GM12878 (cell line): ENCODE data around the gene FAM107A. TPM values are rescaled to one million over a fixed set of nuclear protein-coding genes. Genes with fewer than 3 reads are reported as not detected.

ENCODE experiments used
- ATAC-seq: fragments of 200-7000 bp; cut with Tn5 transposase; 3 replicates; pipeline ENCODE4 v1.9.1; 2020; ENCODE audit warnings: mild to moderate bottlenecking, moderate library complexity
- BruUV-seq: library from RNA; stranded (reverse); fragments of 400-500 nt; replicated peaks from 2 replicates; lab custom pipeline; 2021; lab: Mats Ljungman, UMichigan
- CTCF ChIA-PET: fragments of 300-600 bp; sonication (Branson Sonifier 250); formaldehyde crosslinking; extraction: SDS; loops from one replicate; lab custom pipeline; 2021; ENCODE audit warnings: inconsistent platforms; lab: Yijun Ruan, JAX
- POLR2A ChIA-PET: fragments of 350-600 bp; formaldehyde crosslinking; extraction: SDS; loops from one replicate; lab custom pipeline; 2021; ENCODE audit warnings: inconsistent platforms; lab: Charles Lee
- RAD21 ChIA-PET: fragments of 300-600 bp; sonication (Branson Sonifier 250); formaldehyde crosslinking; loops from one replicate; lab custom pipeline; 2023; ENCODE audit warnings: antibody characterized with exemption; ENCODE audit not compliant: unreplicated experiment; lab: Charles Lee
- SMC1A ChIA-PET: fragments of 300-600 bp; sonication (Branson Sonifier 250); formaldehyde crosslinking; loops from one replicate; lab custom pipeline; 2023; ENCODE audit not compliant: unreplicated experiment, uncharacterized antibody; lab: Charles Lee
- DNase-seq: peaks from one replicate; pipeline ENCODE4 v3.0.0-alpha.2; 2011; ENCODE audit warnings: low read depth, low spot score
- FAIRE-seq: peaks from 3 replicates; lab custom pipeline; 2011; peaks lifted over from hg19 to GRCh38; lab: Jason Lieb, UNC
- H2AFZ ChIP-seq: 2 replicates; pipeline ENCODE4 v1.6.0; 2011; ENCODE audit warnings: low read depth, low read length, control low read depth; ENCODE audit not compliant: control insufficient read depth
- H3K27ac ChIP-seq: 2 replicates; pipeline ENCODE4 v1.5.1; 2011; ENCODE audit warnings: control low read depth; ENCODE audit not compliant: control insufficient read depth, insufficient read depth
- H3K27me3 ChIP-seq, 2 experiments: replicated peaks in 1 of 2; 2 replicates each; pipeline versions ENCODE4 v1.6.0 to v1.6.1; 2011; ENCODE audit warnings: low read length in 1 of 2; ENCODE audit not compliant: control insufficient read depth in 2 of 2, insufficient read depth in 2 of 2
- H3K36me3 ChIP-seq, 2 experiments: 2 replicates each; pipeline ENCODE4 v1.5.1; 2011; ENCODE audit warnings: low read length in 1 of 2; ENCODE audit not compliant: control insufficient read depth in 2 of 2, insufficient read depth in 2 of 2
- H3K4me1 ChIP-seq: 2 replicates; pipeline ENCODE4 v1.6.1; 2011; ENCODE audit warnings: mild to moderate bottlenecking, low read length, moderate library complexity, mixed read lengths; ENCODE audit not compliant: control insufficient read depth, insufficient read depth
- H3K4me2 ChIP-seq: 2 replicates; pipeline ENCODE4 v1.6.0; 2011; ENCODE audit warnings: control low read depth; ENCODE audit not compliant: control insufficient read depth, insufficient read depth
- H3K4me3 ChIP-seq: fragments of 200-600 bp; sonication (generic); 2 replicates; pipeline ENCODE4 v1.5.1; 2016
- H3K79me2 ChIP-seq: 2 replicates; pipeline ENCODE4 v1.6.0; 2011; ENCODE audit warnings: low read length; ENCODE audit not compliant: control insufficient read depth, insufficient read depth
- H3K9ac ChIP-seq: 2 replicates; pipeline ENCODE4 v1.8.0; 2011; ENCODE audit warnings: low read length, control low read depth, mixed read lengths; ENCODE audit not compliant: control insufficient read depth, insufficient read depth
- H3K9me3 ChIP-seq: replicated peaks from 3 replicates; pipeline ENCODE4 v1.5.1; 2011; ENCODE audit warnings: mild to moderate bottlenecking, low read length; ENCODE audit not compliant: control insufficient read depth, insufficient read depth
- H4K20me1 ChIP-seq: 2 replicates; pipeline ENCODE4 v1.6.0; 2011; ENCODE audit not compliant: control insufficient read depth, insufficient read depth
- CBX3 ChIP-seq: fragments of 200-600 bp; sonication (generic); IDR thresholded peaks from 2 replicates; pipeline ENCODE4 v1.6.1; 2016; ENCODE audit warnings: low read depth, borderline replicate concordance
- CREM ChIP-seq: IDR thresholded peaks from 2 replicates; pipeline ENCODE4 v1.6.1; 2014; ENCODE audit warnings: antibody characterized with exemption, low read depth
- EZH2 ChIP-seq: IDR thresholded peaks from 2 replicates; pipeline ENCODE4 v1.6.1; 2012; ENCODE audit warnings: low read depth, mild to moderate bottlenecking, control low read depth, inconsistent platforms, low read length, borderline replicate concordance; ENCODE audit not compliant: control insufficient read depth
- FOXM1 ChIP-seq: IDR thresholded peaks from 2 replicates; pipeline ENCODE4 v1.6.1; 2012; ENCODE audit warnings: low read depth, mild to moderate bottlenecking, inconsistent platforms, low read length, moderate library complexity
- HCFC1 ChIP-seq: fragments of 150-350 bp; IDR thresholded peaks from 2 replicates; pipeline ENCODE4 v1.6.1; 2014; ENCODE audit warnings: low read length
- IKZF1 ChIP-seq: fragments of 450-650 bp; conservative IDR thresholded peaks from 2 replicates; pipeline ENCODE4 v1.6.1; 2017; ENCODE audit warnings: antibody characterized with exemption, mild to moderate bottlenecking
- IKZF2 ChIP-seq, 2 experiments: fragments of 450-650 bp; IDR thresholded peaks; 2 replicates each; pipeline ENCODE4 v1.6.1; 2017; ENCODE audit warnings: mild to moderate bottlenecking in 2 of 2, moderate library complexity in 2 of 2
- KAT2A ChIP-seq: conservative IDR thresholded peaks from 2 replicates; pipeline ENCODE4 v1.6.1; 2011; ENCODE audit warnings: low read depth, low read length; ENCODE audit not compliant: control insufficient read depth
- MEF2A ChIP-seq: IDR thresholded peaks from 2 replicates; pipeline ENCODE4 v1.6.1; 2011; ENCODE audit warnings: low read depth, mild to moderate bottlenecking, low read length, moderate library complexity; ENCODE audit not compliant: insufficient read depth
- MYC ChIP-seq: IDR thresholded peaks from 2 replicates; pipeline ENCODE4 v1.6.1; 2011; ENCODE audit warnings: mild to moderate bottlenecking, low read length, moderate library complexity, inconsistent platforms; ENCODE audit not compliant: insufficient read depth, insufficient replicate concordance, insufficient read length, severe bottlenecking
- RFX5 ChIP-seq: IDR thresholded peaks from 2 replicates; pipeline ENCODE4 v1.6.1; 2011; ENCODE audit warnings: low read depth, low read length, improper control_type of control experiment
- TCF3 ChIP-seq: IDR thresholded peaks from 2 replicates; pipeline ENCODE4 v1.6.1; 2012; ENCODE audit warnings: low read depth, mild to moderate bottlenecking, low read length, borderline replicate concordance; ENCODE audit not compliant: insufficient read depth
- ZNF217 ChIP-seq: fragments of 450-650 bp; IDR thresholded peaks from 2 replicates; pipeline ENCODE4 v1.6.1; 2017; ENCODE audit warnings: antibody characterized with exemption, mild to moderate bottlenecking
- ZNF274 ChIP-seq: IDR thresholded peaks from one replicate; pipeline ENCODE4 v1.8.0; 2011; ENCODE audit not compliant: insufficient read length, insufficient read depth
- ZZZ3 ChIP-seq: IDR thresholded peaks from 2 replicates; pipeline ENCODE4 v1.6.1; 2011; ENCODE audit warnings: low read depth; ENCODE audit not compliant: control insufficient read depth, insufficient read length
- WGBS: methylation state at CpG from one replicate; pipeline ENCODE4 v1.1.6; 2016; ENCODE audit warnings: low lambda C conversion rate; ENCODE audit not compliant: insufficient replicate concordance, insufficient coverage; ENCODE audit errors: missing lambda C conversion rate; 5-methylcytosine and 5-hydroxymethylcytosine counted together
- in situ Hi-C: fragments of 300-500 bp; cut with MboI; formaldehyde crosslinking; loops from 9 replicates; pipeline ENCODE4 v1.14.3; 2018; ENCODE audit warnings: mixed read lengths
- intact Hi-C: fragments of 100-400 bp; cut with micrococcal nuclease; formaldehyde crosslinking; loops from one replicate; pipeline ENCODE4 v1.14.2; 2022; ENCODE audit not compliant: unreplicated experiment
- polyA plus RNA-seq, 11 experiments: library from polyadenylated mRNA; depleted of rRNA in 4 of 11; unstranded in 6 of 11; stranded (reverse) in 5 of 11; fragments of >200 nt; fragmentation: Nextera tagmentation in 4 of 11; fragmentation: Illumina TruSeq in 1 of 11; extraction: Ambion mirVana in 4 of 11; extraction: Trizol in 1 of 11; gene quantifications; 1 replicate in 1 of 11; 2 replicates in 10 of 11; pipeline versions ENCODE4 v1.2.1 to v1.2.3, GENCODE V29; 2011 to 2016; ENCODE audit warnings: inconsistent platforms in 2 of 11, missing spikeins in 2 of 11, low read depth in 1 of 11
- total RNA-seq, 4 experiments: library from RNA; depleted of rRNA in 3 of 4; stranded (reverse); fragments of >200 nt in 3 of 4; fragmentation: Illumina TruSeq in 1 of 4; extraction: Trizol in 1 of 4; gene quantifications; 2 replicates each; pipeline versions ENCODE4 v1.2.1 to v1.2.3, GENCODE V29; 2013 to 2021
- TF ChIP-seq, protein P1 (sequence below): fragments of 450-650 bp; formaldehyde crosslinking; IDR thresholded peaks from 2 replicates; pipeline ENCODE4 v1.4.0; 2022; ENCODE audit warnings: mild to moderate bottlenecking, moderate library complexity
- TF ChIP-seq, protein P2 (sequence below): IDR thresholded peaks from 2 replicates; pipeline ENCODE4 v1.6.1; 2012; ENCODE audit warnings: low read length, inconsistent platforms
- TF ChIP-seq, protein P3 (sequence below): fragments of 450-650 bp; IDR thresholded peaks from 2 replicates; pipeline ENCODE4 v1.6.1; 2017; ENCODE audit warnings: low read depth, mild to moderate bottlenecking, moderate library complexity

FAM107A gene
- total and polyA plus RNA-seq, 10 of the 15 experiments (the other 5 are each of a cell fraction or from before 2014, with no cell fraction given): not detected

DNA sequence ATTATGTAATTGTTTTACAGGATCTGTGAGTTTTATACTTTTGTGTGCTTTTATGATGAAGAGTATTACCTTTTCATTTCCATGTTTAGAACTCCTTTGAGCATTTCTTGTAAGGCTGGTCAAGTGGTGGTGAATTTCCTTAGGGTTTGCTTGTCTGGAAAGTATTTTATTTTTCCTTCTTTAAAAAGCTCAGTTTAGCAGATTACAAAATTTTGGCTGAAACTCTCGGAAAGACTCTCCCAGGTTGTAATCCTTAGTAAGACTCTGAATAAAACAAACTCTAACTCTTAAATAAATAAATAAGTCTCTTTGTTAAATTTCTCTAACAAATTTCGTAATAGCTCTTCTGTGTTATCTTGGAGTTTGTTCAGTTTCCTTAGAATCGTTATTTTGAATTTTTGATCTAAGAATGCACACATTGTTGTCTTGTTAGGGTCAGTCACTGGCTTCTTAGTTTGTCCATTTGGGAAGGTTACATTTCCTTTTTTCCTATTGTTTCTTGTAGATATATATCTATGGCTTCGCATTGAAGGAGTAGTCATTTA is 25.5 kb downstream of the FAM107A start (continued):
- TF ChIP-seq KAT2A: no peak
- TF ChIP-seq, protein P1, sequence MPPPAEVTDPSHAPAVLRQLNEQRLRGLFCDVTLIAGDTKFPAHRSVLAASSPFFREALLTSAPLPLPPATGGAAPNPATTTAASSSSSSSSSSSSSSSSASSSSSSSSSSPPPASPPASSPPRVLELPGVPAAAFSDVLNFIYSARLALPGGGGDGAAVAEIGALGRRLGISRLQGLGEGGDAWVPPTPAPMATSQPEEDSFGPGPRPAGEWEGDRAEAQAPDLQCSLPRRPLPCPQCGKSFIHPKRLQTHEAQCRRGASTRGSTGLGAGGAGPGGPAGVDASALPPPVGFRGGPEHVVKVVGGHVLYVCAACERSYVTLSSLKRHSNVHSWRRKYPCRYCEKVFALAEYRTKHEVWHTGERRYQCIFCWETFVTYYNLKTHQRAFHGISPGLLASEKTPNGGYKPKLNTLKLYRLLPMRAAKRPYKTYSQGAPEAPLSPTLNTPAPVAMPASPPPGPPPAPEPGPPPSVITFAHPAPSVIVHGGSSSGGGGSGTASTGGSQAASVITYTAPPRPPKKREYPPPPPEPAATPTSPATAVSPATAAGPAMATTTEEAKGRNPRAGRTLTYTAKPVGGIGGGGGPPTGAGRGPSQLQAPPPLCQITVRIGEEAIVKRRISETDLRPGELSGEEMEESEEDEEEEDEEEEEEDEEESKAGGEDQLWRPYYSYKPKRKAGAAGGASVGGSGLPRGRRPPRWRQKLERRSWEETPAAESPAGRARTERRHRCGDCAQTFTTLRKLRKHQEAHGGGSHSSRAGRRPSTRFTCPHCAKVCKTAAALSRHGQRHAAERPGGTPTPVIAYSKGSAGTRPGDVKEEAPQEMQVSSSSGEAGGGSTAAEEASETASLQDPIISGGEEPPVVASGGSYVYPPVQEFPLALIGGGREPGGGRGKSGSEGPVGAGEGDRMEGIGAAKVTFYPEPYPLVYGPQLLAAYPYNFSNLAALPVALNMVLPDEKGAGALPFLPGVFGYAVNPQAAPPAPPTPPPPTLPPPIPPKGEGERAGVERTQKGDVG: no peak
- no peak for TF ChIP-seq IKZF2 (IDR thresholded peaks at IDR 0.05)
- no peak for TF ChIP-seq FOXM1
- no peak for TF ChIP-seq ZNF217
- no peak for TF ChIP-seq EZH2
- TF ChIP-seq ZZZ3: no peak

DNA sequence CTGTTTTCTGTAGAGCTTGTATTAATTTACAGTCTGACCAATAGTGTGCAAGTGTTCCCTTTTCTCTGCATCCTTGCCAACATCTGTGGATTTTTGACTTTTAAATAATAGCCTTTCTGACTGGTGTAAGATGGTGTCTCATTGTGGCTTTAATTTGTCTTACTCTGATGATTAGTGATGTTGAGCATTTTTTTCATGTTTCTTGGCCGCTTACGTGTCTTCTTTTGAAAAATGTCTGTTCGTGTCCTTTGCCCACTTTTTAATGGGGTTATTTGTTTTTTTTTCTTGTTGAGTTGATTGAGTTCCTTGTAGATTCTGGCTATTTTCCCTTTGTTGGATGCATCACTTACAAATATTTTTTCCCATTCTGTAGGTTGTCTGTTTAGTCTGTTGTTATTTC is 32.6 kb downstream of the FAM107A start:
- H3K27me3 ChIP-seq: no peaks in the 10 kb centered on the region
- no peaks in the 10 kb centered on the region for H3K36me3 ChIP-seq
- FAIRE-seq (no peak), ATAC-seq (no peak), DNase-seq (no peak)
- no peak overlapping the region for H3K4me3 ChIP-seq
- SMC1A ChIA-PET: interaction anchor here (0.6 kb wide), 1 partner anchor 321 kb away, joined by 8 read pairs; no protein-coding TSS in a partner anchor
- no TSS peak for BruUV-seq
- H3K9ac ChIP-seq: no peak overlapping the region
- no peaks in the 10 kb centered on the region for H4K20me1 ChIP-seq
- no peak overlapping the region for H2AFZ ChIP-seq
- RAD21 ChIA-PET: no interaction called here
- WGBS: 34% methylated on average over 3 of the region's 3 CpGs
- H3K4me1 ChIP-seq: no peaks in the 10 kb centered on the region
- no peak overlapping the region for H3K4me2 ChIP-seq
- H3K9me3 ChIP-seq: no peaks in the 10 kb centered on the region
- H3K27ac ChIP-seq: no peak overlapping the region
- in situ Hi-C loops (no loop called here), intact Hi-C loops (no loop called here)
- CTCF ChIA-PET: no interaction called here
- POLR2A ChIA-PET: no interaction called here
- H3K79me2 ChIP-seq: no peaks in the 10 kb centered on the region
- TF ChIP-seq, protein P2, sequence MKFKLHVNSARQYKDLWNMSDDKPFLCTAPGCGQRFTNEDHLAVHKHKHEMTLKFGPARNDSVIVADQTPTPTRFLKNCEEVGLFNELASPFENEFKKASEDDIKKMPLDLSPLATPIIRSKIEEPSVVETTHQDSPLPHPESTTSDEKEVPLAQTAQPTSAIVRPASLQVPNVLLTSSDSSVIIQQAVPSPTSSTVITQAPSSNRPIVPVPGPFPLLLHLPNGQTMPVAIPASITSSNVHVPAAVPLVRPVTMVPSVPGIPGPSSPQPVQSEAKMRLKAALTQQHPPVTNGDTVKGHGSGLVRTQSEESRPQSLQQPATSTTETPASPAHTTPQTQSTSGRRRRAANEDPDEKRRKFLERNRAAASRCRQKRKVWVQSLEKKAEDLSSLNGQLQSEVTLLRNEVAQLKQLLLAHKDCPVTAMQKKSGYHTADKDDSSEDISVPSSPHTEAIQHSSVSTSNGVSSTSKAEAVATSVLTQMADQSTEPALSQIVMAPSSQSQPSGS: no peak
- TF ChIP-seq ZNF274 (no peak), EZH2 (no peak), IKZF1 (no peak), RFX5 (no peak), HCFC1 (no peak), MEF2A (no peak), MYC (no peak), TCF3 (no peak), CBX3 (no peak), CREM (no peak)
- TF ChIP-seq, protein P3, sequence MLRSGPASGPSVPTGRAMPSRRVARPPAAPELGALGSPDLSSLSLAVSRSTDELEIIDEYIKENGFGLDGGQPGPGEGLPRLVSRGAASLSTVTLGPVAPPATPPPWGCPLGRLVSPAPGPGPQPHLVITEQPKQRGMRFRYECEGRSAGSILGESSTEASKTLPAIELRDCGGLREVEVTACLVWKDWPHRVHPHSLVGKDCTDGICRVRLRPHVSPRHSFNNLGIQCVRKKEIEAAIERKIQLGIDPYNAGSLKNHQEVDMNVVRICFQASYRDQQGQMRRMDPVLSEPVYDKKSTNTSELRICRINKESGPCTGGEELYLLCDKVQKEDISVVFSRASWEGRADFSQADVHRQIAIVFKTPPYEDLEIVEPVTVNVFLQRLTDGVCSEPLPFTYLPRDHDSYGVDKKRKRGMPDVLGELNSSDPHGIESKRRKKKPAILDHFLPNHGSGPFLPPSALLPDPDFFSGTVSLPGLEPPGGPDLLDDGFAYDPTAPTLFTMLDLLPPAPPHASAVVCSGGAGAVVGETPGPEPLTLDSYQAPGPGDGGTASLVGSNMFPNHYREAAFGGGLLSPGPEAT: no peak
